NCI-H2227 (cell line): ENCODE measurements around the gene IL16.

Source experiments
- DNase-seq: peaks from one replicate; lab custom pipeline; 2025; ENCODE audit not compliant: unreplicated experiment; lab: John Stamatoyannopoulos, UW

The IL16 gene

GRCh38 chr15:81273200-81273599, 76.5 kb downstream of the IL16 start:
- no peak for DNase-seq

GRCh38 chr15:81273855-81274254, 77.2 kb downstream of the IL16 start:
- no peak for DNase-seq

GRCh38 chr15:81274255-81274654, 77.6 kb downstream of the IL16 start:
- peak; percentile 19 for DNase-seq

- peak; percentile 79 for DNase-seq
Observed at GRCh38 chr15:81274931-81275707, 78.4 kb downstream of the IL16 start.

- no peak for DNase-seq
Observed at GRCh38 chr15:81275711-81276392, 79.2 kb downstream of the IL16 start.

GRCh38 chr15:81276967-81277366, 80.3 kb downstream of the IL16 start:
- no peak for DNase-seq

- no peak for DNase-seq
Observed at GRCh38 chr15:81277851-81278250, 81.2 kb downstream of the IL16 start.

- no peak for DNase-seq
Observed at GRCh38 chr15:81278306-81279029, 81.8 kb downstream of the IL16 start.

GRCh38 chr15:81279621-81280485, 83.2 kb downstream of the IL16 start:
- no peak for DNase-seq

GRCh38 chr15:81280696-81281455, 84.2 kb downstream of the IL16 start:
- no peak for DNase-seq

- DNase-seq = no peak
Observed at GRCh38 chr15:81281456-81281735, 84.7 kb downstream of the IL16 start.

- DNase-seq = no peak
Observed at GRCh38 chr15:81281766-81282605, 85.3 kb downstream of the IL16 start.

- no peak for DNase-seq
Observed at GRCh38 chr15:81282606-81282895, 85.9 kb downstream of the IL16 start.

GRCh38 chr15:81282911-81283310, 86.2 kb downstream of the IL16 start:
- DNase-seq = no peak

- no peak for DNase-seq
Observed at GRCh38 chr15:81284256-81285031, 87.8 kb downstream of the IL16 start.

GRCh38 chr15:81285461-81285860, 88.8 kb downstream of the IL16 start:
- DNase-seq = no peak

GRCh38 chr15:81286621-81287121, 90.0 kb downstream of the IL16 start:
- DNase-seq = no peak

- DNase-seq = no peak
Observed at GRCh38 chr15:81288040-81288439, 91.4 kb downstream of the IL16 start.

GRCh38 chr15:81288616-81289015, 91.9 kb downstream of the IL16 start:
- DNase-seq = no peak
